GM19467 (cell line): Measurements from ENCODE around the gene RPL14.

ENCODE experiments used
- ATAC-seq: cut with Tn5 transposase; IDR thresholded peaks from one replicate; pipeline ENCODE4 v1.9.1; 2021; ENCODE audit warnings: mild to moderate bottlenecking, moderate library complexity; ENCODE audit not compliant: unreplicated experiment

The RPL14 gene

DNA sequence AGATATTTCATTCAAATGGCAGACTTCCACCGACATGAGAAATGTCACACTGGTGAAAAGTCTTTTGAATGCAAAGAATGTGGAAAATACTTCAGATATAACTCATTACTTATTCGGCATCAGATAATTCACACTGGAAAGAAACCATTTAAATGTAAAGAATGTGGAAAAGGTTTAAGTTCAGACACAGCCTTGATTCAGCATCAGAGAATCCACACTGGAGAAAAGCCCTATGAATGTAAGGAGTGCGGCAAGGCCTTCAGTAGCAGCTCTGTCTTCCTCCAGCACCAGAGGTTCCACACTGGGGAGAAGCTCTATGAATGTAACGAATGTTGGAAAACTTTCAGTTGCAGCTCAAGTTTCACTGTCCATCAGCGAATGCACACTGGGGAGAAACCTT is 59.1 kb downstream of the RPL14 start:
- no peak for ATAC-seq

DNA sequence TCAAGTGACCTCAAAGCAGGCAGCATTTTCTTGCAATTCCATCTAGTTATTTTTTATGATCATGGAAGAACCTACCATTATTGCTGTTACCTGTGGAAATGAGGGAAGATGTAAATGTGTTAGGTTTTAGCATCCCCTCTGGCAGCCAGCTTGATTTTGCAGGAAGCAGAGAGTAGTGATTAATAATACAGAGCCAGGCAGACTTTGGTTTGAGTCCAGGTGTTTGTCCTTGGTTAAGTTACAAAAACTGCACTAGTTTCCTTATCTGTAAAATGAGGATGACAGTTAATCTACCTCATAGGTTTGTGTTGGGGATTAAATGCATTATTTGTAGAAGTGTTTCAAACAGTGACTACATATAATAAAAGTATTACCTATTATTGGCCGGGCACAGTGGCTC is 60.9 kb downstream of the RPL14 start:
- ATAC-seq = no peak
